Measurements from ENCODE around the gene RAP2C.

GRCh38 chrX:132171881-132172280 is 47.4 kb downstream of the RAP2C start:
- TF ChIP-seq POLR2A (IDR thresholded peaks at IDR 0.05) (no peak), CTCF (IDR thresholded peaks at IDR 0.05) (no peak)
